GM23248 (cell line): Measurements from ENCODE around the gene TLK2.

Experiments used
- EZH2 ChIP-seq: fragments of 200-600 bp; sonication (generic); IDR thresholded peaks from 2 replicates; pipeline ENCODE4 v1.6.1; 2018; ENCODE audit warnings: antibody characterized with exemption, mild to moderate bottlenecking; ENCODE audit not compliant: insufficient read depth, poor library complexity, severe bottlenecking
- EZH2phosphoT487 ChIP-seq: fragments of 200-600 bp; sonication (generic); IDR thresholded peaks from 2 replicates; pipeline ENCODE4 v1.6.1; 2018; ENCODE audit warnings: antibody characterized with exemption, moderate library complexity, mild to moderate bottlenecking, low read depth; ENCODE audit not compliant: insufficient read depth

DNA sequence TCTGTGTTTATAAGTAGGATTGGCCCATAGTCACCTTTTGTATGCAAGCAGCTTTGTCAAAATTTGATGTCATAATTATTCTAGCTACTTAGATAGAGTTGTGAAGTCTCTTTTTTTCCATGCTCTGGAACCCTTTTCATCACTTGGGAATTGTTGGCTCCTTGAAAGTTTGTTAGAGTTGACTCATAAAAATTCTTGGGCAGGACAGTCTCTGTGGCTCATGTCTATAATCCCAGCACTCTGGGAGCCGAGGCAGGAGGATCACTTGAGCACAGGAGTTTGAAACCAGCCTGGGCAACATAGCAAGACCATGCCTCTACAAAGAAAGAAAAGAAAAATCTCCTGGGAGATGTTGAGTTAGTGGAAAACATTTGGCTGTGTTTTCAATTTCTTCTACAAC is 103.1 kb downstream of the TLK2 start:
- TF ChIP-seq EZH2 (no peak), EZH2phosphoT487 (no peak)
